ENCODE measurements around the gene TTLL11.

TTLL11 gene

GRCh38 chr9:121785673-121786542 is 307.2 kb downstream of the TTLL11 start:
- in situ Hi-C loops (cut with HindIII; ENCODE audit: low pct_ligation_motif_present, low pct_unique_long_range_greater_than_20kb, low sequenced_read_pairs), result no loop called here
- DNase-seq, result no peak

- DNase-seq, result no peak
- in situ Hi-C loops (cut with HindIII; ENCODE audit: low pct_ligation_motif_present, low pct_unique_long_range_greater_than_20kb, low sequenced_read_pairs), result no loop called here
Measured at GRCh38 chr9:121784731-121785411, 308.2 kb downstream of the TTLL11 start.

GRCh38 chr9:121783521-121784507 is 309.3 kb downstream of the TTLL11 start:
- no peak for DNase-seq
- in situ Hi-C loops (cut with HindIII; ENCODE audit: low pct_ligation_motif_present, low pct_unique_long_range_greater_than_20kb, low sequenced_read_pairs), result no loop called here

GRCh38 chr9:121783111-121783510 is 310.0 kb downstream of the TTLL11 start:
- in situ Hi-C loops (cut with HindIII; ENCODE audit: low pct_ligation_motif_present, low pct_unique_long_range_greater_than_20kb, low sequenced_read_pairs), result no loop called here
- no peak for DNase-seq

GRCh38 chr9:121782514-121783110 is 310.5 kb downstream of the TTLL11 start:
- in situ Hi-C loops (cut with HindIII; ENCODE audit: low pct_ligation_motif_present, low pct_unique_long_range_greater_than_20kb, low sequenced_read_pairs), result no loop called here
- DNase-seq, result no peak

- DNase-seq, result no peak
- in situ Hi-C loops (cut with HindIII; ENCODE audit: low pct_ligation_motif_present, low pct_unique_long_range_greater_than_20kb, low sequenced_read_pairs), result no loop called here
Measured at GRCh38 chr9:121781701-121782464, 311.2 kb downstream of the TTLL11 start.

- in situ Hi-C loops (cut with HindIII; ENCODE audit: low pct_ligation_motif_present, low pct_unique_long_range_greater_than_20kb, low sequenced_read_pairs), result no loop called here
- DNase-seq, result no peak
Measured at GRCh38 chr9:121781145-121781548, 312.0 kb downstream of the TTLL11 start.

- in situ Hi-C loops (cut with HindIII; ENCODE audit: low pct_ligation_motif_present, low pct_unique_long_range_greater_than_20kb, low sequenced_read_pairs), result no loop called here
- no peak for DNase-seq
Measured at GRCh38 chr9:121780177-121781040, 312.7 kb downstream of the TTLL11 start.

- DNase-seq, result no peak
- in situ Hi-C loops (cut with HindIII; ENCODE audit: low pct_ligation_motif_present, low pct_unique_long_range_greater_than_20kb, low sequenced_read_pairs), result no loop called here
Measured at GRCh38 chr9:121779381-121780117, 313.6 kb downstream of the TTLL11 start.

GRCh38 chr9:121778252-121779225 is 314.6 kb downstream of the TTLL11 start:
- in situ Hi-C loops (cut with HindIII; ENCODE audit: low pct_ligation_motif_present, low pct_unique_long_range_greater_than_20kb, low sequenced_read_pairs), result no loop called here

GRCh38 chr9:121776739-121777637 is 316.1 kb downstream of the TTLL11 start:
- in situ Hi-C loops (cut with HindIII; ENCODE audit: low pct_ligation_motif_present, low pct_unique_long_range_greater_than_20kb, low sequenced_read_pairs), result no loop called here

More at GRCh38 chr9:121778252-121779225, 314.6 kb downstream of the TTLL11 start:
- no peak for DNase-seq

GRCh38 chr9:121776001-121776738 is 316.9 kb downstream of the TTLL11 start:
- DNase-seq, result no peak
- in situ Hi-C loops (cut with HindIII; ENCODE audit: low pct_ligation_motif_present, low pct_unique_long_range_greater_than_20kb, low sequenced_read_pairs), result no loop called here

More at GRCh38 chr9:121776739-121777637, 316.1 kb downstream of the TTLL11 start:
- no peak for DNase-seq

GRCh38 chr9:121774715-121775613 is 318.1 kb downstream of the TTLL11 start:
- in situ Hi-C loops (cut with HindIII; ENCODE audit: low pct_ligation_motif_present, low pct_unique_long_range_greater_than_20kb, low sequenced_read_pairs), result no loop called here

More at GRCh38 chr9:121774715-121775613, 318.1 kb downstream of the TTLL11 start:
- DNase-seq, result no peak
